SHP77 (cell line): ENCODE measurements around the gene RANBP3L.

Experiments
- DNase-seq, 2 experiments: peaks; one replicate each; lab custom pipeline; 2025; lab: John Stamatoyannopoulos, UW

RANBP3L gene

DNA sequence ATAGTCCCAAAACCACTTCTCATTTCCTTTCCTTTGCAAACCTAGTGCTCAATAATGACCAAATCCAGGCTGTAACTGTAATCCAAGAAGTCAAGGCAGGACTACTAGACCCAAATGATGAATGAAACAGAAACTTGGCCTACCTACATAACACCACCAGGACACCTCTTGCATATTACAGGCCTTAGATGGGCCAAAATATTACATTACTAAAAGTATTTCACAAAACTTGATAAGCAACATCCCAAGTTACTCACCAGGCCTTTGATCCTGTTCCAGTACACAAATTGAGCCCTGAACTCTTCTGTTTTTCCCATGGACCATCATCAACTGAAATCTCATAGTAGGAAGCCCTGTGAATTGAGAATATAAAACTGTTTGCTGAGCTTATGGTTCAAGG lies 94.8 kb downstream of the RANBP3L start:
- DNase-seq: no peak

DNA sequence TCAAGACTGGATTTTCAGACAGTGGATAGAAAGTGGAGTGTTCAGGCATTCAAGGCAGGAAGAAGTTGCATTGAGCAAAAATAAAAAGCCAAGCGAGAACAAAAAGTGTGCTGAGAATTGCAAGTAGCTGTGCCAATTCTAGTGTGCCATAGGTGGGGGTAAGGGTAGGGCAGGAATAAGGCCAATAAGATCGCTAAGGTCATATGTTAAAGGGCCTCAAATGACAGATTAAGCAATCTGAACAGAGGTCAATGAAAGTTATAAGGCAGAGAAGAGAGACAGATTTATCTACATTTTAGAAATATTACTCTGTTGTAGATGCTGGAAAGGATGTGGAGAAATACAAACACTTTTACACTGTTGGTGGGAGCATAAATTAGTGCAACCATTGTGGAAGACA lies 96.4 kb downstream of the RANBP3L start:
- no peak for DNase-seq

DNA sequence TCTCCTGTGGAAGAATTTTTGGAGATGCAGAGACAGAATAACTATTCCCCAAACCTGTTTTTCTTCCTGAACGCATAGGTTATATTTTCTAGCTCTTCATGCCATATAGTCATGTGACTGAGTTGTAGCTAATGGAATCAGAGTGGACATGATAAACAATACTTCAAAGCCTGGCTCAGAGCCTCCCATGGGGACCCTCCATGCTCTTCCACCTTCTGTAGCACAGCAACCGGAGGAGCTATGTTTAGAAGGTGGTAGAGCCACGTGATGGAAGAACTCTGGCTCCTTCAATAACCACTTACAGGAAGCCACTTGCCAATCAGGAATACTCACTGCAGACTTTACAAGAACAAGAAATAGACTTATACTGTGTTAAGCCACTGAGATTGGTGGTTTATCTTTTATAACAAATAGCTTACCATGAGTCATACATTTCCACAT lies 99.2 kb downstream of the RANBP3L start:
- DNase-seq: no peak

DNA sequence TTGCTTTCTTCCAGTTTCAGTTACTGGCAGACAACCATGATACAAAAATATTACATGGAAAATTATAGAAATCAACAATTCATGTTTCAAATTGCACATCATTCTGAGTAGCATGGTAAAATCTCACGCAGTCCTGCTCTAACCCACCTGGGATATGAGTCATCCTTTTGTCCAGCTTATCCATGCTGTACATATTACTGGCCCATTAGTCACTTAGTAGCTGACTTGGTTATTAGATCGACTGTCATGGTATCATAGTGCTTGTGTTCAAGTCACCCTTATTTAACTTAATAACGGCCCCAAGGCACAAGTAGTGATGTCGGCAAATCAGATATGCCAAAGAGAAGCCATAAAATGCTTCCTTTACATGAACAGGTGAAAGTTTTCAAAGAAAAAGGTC lies 101.2 kb downstream of the RANBP3L start:
- DNase-seq: peak in 1 of 2 experiments; percentile 3

DNA sequence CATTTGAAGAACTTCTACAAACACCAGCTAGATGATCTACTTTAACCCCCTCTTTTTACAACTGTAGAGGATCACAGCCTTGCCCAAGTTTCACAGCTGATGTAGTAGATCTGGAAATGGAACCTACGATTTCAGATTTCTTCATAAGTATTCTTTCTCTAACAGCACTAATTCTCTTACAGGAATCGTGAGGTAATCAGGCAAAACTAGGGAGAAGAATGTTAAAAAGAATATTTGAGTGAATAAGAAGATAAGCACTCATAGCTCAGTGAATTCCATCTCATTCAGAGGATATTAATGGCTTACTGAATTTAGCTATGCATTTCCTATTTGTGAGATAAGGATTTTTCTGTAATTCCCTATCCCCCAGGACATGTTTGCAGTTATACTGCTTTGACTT lies 102.1 kb downstream of the RANBP3L start:
- no peak for DNase-seq

DNA sequence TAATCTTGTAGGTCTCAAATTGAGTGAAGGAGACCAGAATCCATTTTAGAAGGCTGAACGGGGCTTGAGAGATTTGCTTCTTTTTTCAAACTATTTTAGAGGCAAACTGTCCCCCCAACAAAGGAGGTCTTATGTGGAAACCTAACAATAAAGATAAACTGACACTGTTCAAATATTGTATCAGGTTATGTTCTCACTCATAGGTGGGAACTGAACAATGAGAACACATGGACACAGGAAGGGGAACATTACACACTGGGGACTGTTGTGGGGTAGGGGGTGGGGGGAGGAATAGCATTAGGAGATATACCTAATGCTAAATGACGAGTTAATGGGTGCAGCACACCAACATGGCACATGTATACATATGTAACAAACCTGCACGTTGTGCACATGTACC lies 102.9 kb downstream of the RANBP3L start:
- peak in 1 of 2 experiments; percentile 4 for DNase-seq
